ENCODE data around the gene ZC3H13.

- TF ChIP-seq EZH2phosphoT487 (IDR thresholded peaks at IDR 0.05; ENCODE audit: borderline replicate concordance, low read length), result no peak
- TF ChIP-seq, protein P1, sequence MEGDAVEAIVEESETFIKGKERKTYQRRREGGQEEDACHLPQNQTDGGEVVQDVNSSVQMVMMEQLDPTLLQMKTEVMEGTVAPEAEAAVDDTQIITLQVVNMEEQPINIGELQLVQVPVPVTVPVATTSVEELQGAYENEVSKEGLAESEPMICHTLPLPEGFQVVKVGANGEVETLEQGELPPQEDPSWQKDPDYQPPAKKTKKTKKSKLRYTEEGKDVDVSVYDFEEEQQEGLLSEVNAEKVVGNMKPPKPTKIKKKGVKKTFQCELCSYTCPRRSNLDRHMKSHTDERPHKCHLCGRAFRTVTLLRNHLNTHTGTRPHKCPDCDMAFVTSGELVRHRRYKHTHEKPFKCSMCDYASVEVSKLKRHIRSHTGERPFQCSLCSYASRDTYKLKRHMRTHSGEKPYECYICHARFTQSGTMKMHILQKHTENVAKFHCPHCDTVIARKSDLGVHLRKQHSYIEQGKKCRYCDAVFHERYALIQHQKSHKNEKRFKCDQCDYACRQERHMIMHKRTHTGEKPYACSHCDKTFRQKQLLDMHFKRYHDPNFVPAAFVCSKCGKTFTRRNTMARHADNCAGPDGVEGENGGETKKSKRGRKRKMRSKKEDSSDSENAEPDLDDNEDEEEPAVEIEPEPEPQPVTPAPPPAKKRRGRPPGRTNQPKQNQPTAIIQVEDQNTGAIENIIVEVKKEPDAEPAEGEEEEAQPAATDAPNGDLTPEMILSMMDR (IDR thresholded peaks at IDR 0.05; ENCODE audit: low read depth, low read length, poor library complexity, severe bottlenecking), result no peak
These were observed 49.7 kb upstream of the ZC3H13 start for GRCh38 chr13:46102255-46102605.

Measured in DOHH2 (cell line).